GM20000 (cell line): ENCODE data around the gene ERCC6L.

ENCODE experiments used
- DNase-seq: peaks from one replicate; pipeline ENCODE4 v3.0.0; 2012; ENCODE audit warnings: low spot score
- TF ChIP-seq, protein P1 (sequence below): IDR thresholded peaks from 2 replicates; pipeline ENCODE4 v1.5.1; 2012; ENCODE audit warnings: mild to moderate bottlenecking, control low read depth; ENCODE audit errors: extremely low read depth, missing control alignments

Gene ERCC6L

DNA sequence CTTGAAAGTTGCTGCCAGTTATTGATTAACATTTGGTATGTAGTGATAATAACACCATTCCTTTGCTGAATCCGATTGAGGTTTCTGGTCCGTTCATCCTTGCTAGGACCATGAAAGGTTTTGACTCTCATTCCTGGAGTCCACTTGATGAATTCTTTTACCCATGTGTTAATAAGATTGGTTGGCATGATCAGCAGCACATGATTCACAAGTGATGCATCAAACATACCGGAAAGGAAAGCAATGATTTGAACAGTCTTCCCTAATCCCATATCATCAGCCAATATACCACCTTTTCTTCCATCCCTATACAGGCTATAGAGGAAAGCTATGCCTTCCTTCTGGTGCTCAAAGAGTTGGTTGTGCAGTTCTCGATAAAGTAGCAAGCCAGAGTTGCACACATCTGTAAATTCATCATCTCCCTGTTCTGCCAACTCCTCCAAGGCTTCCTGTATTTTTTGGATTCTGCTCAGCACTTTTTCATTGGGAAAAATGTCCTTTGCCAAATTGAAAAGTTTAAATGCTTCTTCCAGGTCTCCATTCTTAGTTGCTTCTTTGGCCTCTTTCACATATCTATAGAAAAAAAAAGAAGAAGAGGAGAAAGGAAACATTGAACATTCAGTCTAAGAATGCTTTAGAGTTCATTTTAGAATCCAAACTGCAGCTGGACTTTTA is 30.6 kb downstream of the ERCC6L start:
- TF ChIP-seq, protein P1, sequence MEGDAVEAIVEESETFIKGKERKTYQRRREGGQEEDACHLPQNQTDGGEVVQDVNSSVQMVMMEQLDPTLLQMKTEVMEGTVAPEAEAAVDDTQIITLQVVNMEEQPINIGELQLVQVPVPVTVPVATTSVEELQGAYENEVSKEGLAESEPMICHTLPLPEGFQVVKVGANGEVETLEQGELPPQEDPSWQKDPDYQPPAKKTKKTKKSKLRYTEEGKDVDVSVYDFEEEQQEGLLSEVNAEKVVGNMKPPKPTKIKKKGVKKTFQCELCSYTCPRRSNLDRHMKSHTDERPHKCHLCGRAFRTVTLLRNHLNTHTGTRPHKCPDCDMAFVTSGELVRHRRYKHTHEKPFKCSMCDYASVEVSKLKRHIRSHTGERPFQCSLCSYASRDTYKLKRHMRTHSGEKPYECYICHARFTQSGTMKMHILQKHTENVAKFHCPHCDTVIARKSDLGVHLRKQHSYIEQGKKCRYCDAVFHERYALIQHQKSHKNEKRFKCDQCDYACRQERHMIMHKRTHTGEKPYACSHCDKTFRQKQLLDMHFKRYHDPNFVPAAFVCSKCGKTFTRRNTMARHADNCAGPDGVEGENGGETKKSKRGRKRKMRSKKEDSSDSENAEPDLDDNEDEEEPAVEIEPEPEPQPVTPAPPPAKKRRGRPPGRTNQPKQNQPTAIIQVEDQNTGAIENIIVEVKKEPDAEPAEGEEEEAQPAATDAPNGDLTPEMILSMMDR = no peak
- DNase-seq = no peak

DNA sequence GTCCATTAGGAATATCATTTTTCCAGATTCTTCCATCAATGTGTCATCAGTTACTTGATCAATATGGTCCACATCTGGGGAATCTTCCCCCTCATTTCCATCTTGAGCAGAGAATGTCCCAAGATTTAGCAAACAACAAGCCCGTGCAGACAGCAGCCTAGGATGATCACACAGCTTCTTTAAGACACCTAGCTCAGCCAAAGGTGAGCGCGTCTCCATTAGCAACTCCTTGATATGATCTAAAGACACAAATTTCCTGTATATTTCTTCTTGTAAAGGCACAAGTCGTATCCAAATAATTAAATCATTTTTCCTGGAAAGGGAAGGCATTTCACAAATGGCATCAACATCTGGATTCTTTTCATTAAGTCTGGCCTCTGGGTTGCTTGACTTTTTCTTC is 31.5 kb downstream of the ERCC6L start:
- TF ChIP-seq, protein P1 = no peak
- DNase-seq = no peak

DNA sequence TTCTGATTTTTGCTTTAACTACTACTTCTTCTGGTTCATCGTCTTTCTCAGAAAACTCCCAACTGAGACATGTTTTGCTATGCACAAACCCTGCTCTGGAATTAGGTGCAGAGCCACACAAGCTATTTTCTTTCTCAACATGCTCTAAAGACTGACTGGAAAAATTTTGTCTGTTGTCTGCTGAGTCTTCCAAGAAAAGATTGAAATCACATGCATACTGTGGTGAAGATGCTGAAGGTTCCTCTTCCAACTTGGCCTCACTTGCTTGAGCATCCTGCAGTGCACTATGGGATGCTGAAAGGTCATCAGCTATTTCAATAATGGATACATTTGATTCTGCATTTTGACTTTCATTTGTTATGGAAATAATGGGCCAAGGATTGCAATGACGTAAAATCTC is 33.1 kb downstream of the ERCC6L start:
- TF ChIP-seq, protein P1 = no peak

DNA sequence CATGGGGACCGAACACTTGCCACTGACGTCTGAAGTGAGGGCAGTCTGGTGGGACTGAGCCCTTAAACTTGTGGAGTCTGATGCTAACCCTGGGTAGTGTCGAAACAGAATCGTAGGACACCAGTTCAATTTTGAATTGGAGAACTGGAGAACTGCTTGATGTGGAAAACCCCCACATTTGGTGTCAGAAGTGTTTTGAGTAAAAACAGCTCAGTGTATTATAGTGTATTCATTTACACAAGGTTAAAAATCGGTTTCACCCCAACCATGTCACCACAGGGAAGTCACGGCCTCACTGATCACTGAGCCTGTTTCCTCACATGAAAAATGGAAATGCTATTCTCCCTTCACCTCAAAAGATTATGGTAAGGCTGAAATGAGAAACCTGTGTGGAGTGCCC is 35.4 kb downstream of the ERCC6L start:
- TF ChIP-seq, protein P1 = no peak
- no peak for DNase-seq

More for the DNA sequence above, 33.1 kb downstream of the ERCC6L start:
- no peak for DNase-seq

DNA sequence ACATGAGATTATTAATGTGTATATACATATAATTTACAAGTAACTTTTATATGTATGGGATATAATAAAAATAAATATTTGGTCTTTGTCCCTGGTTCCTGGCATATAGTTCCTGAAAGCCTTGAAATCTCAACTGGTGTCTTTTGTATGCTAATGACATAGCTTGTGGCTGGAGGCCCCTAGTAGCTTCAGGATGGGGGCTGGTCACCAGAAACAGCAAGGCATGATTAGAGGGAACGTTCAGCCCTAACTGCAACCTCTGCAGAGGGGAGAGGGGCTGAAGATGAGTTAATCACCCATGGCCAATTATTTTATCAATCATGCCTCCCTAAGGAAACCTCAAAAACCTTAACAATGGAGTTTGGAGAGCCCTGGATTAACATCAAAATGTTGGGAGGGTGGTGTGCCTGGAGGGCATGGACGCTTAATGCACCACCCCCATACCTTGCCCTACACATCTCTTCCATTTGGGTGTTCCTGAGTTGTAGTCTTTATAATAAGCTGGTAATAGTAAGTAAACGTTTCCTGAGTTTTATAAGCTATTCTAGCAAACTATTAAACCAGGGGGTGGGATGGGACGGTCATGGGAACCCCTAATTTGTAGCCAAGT is 35.9 kb downstream of the ERCC6L start:
- TF ChIP-seq, protein P1 = no peak
- no peak for DNase-seq

DNA sequence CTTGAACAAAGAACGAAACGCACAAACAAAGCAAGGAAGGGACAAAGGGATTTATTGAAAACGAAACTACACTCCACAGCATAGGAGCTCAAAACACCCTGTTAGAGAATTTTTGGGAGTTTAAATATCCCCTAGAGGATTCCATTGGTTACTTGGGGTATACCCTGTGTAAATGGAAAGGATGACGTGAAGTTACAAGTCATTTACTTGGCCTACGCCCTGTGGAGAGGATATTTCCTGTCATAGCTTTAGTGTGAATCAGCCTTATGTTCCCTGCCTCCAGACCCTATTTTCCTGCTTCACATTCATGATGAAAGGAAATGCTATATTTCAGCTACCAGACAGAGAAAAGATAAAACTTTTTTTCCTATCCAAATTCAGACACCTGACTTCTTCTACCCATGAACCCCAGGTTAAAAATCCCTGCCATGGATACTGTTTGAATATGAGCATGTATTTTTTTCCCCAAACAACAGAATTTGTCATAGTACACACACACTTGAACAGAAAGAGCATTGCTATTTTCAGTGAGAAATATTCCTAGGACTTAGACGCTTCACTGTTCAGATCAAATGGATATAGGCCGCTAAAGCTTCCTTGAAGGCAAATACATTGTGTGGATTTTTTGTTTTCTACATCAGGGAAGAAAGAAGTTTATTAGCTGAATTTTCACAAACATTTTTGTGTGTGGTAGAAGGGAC is 36.8 kb downstream of the ERCC6L start:
- TF ChIP-seq, protein P1 = no peak
- no peak for DNase-seq

DNA sequence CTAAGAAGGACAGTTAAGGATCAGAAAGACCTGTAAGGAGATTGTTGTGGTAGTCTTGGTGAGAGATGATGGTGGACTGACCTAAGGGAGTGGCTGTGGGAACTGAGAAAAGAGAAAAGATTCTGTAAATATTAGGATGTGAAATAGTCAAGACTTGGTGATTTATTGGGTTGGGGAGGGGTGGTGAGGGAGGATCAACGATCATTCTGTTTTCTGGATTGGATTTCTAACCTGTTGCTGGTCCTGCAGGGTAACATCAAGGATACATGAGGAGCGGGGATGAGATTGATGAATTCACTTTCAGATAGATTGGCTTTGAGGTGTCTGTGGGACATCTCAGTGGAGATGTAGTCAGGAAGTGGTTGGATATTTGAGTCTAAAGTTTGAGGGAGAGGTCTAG is 55.9 kb downstream of the ERCC6L start:
- no peak for DNase-seq
- TF ChIP-seq, protein P1 = no peak
